Spleen (tissue), 7 donors: ENCODE results near the gene TMEM144.

Experiments used
- CTCF ChIP-seq, 11 experiments: fragments of 200-600 bp in 7 of 11; fragments of 450-650 bp in 4 of 11; sonication (generic) in 4 of 11; IDR thresholded peaks in 8 of 11; conservative IDR thresholded peaks in 3 of 11; 1 replicate in 7 of 11; 2 replicates in 4 of 11; pipeline versions ENCODE4 v1.4.0 to v1.8.0; 2016 to 2021; ENCODE audit warnings: antibody characterized with exemption in 11 of 11, inconsistent platforms in 4 of 11, mild to moderate bottlenecking in 1 of 11
- POLR2A ChIP-seq, 3 donors: fragments of 450-650 bp; IDR thresholded peaks; one replicate each; pipeline ENCODE4 v1.5.1; 2017; ENCODE audit warnings: antibody characterized with exemption in 3 of 3, mild to moderate bottlenecking in 1 of 3
- donor health status: DM: no; HTN: no; CAD: no; lungs with moderate emphysema.
- donor health status: DM: no; HTN: no; CAD: no.
- donor health status: DM: no; HTN: no; CAD: no.

DNA sequence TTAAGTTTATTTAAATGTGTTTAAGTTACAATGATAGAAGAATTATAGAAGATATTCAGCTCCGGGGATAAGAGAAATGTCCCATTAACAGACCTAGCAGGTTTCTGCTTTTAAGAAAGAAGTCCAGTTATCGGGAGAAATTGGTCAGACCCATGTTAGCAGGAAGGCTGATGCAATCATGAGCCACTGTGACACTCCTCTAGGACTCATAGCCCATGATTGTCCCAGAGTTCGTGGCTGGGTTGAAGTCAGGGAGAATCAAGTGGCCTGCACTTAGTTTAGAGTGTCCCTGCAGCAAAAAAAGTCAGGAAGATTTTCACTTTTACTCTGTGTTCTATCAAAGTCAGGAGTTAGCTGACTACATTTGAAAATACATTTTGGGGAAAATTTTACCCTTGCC, 72.0 kb downstream of the TMEM144 start:
- no peak for TF ChIP-seq POLR2A (IDR thresholded peaks at IDR 0.05)
- TF ChIP-seq CTCF (IDR thresholded peaks at IDR 0.05 in 8 of 11, conservative IDR thresholded peaks at IDR 0.05 in 3 of 11): no peak
